ENCODE results near the gene TAF12. TPM values are rescaled to one million over a fixed set of nuclear protein-coding genes. Genes with fewer than 3 reads are reported as not detected.

TAF12 gene
- total RNA-seq, 1 experiment from 2014 or later: 17.9 TPM

GRCh38 chr1:28566931-28567330 is 75.9 kb downstream of the TAF12 start:
- TF ChIP-seq EZH2 (IDR thresholded peaks at IDR 0.05; ENCODE audit: borderline replicate concordance, low read depth, low read length, poor library complexity, severe bottlenecking): no peak
- TF ChIP-seq CTCF (conservative IDR thresholded peaks at IDR 0.05; ENCODE audit: low read depth, low read length): no peak
- Histone ChIP-seq H3K36me3 (ENCODE audit: insufficient read depth, low read length, poor library complexity, severe bottlenecking) (peaks cover 27% of the 10 kb centered on the region), H3K4me3 (ENCODE audit: low read depth, low read length, poor library complexity, severe bottlenecking) (no peak overlapping the region), H3K9me3 (ENCODE audit: low read depth, low read length, poor library complexity, severe bottlenecking) (no peaks in the 10 kb centered on the region), H3K27me3 (replicated peaks; ENCODE audit: insufficient read depth, low read depth, low read length, poor library complexity) (no peaks in the 10 kb centered on the region), H3K27ac (ENCODE audit: low read depth, low read length, poor library complexity, severe bottlenecking) (no peak overlapping the region), H3K4me1 (ENCODE audit: insufficient read depth, low read length, poor library complexity, severe bottlenecking) (no peaks in the 10 kb centered on the region)
- intact Hi-C loops (cut with micrococcal nuclease; ENCODE audit: unreplicated experiment): no loop called here
- no peak for DNase-seq (ENCODE audit: low spot score)
- POLR2A ChIA-PET (ENCODE audit: low non-redundant PET): interaction anchor here (0.6 to 0.7 kb wide), 2 partner anchors 13 to 40 kb away, joined by 3 to 7 read pairs; no protein-coding TSS in a partner anchor
- no TSS peak for BruUV-seq (replicated peaks)
- CTCF ChIA-PET: interaction anchor here (0.9 kb wide), 1 partner anchor 36 kb away, joined by 3 read pairs; no protein-coding TSS in a partner anchor

- H3K4me3 ChIP-seq (ENCODE audit: low read depth, low read length, poor library complexity, severe bottlenecking): no peak overlapping the region
- H3K27ac ChIP-seq (ENCODE audit: low read depth, low read length, poor library complexity, severe bottlenecking): no peak overlapping the region
- no peaks in the 10 kb centered on the region for H3K9me3 ChIP-seq (ENCODE audit: low read depth, low read length, poor library complexity, severe bottlenecking)
- TF ChIP-seq EZH2 (IDR thresholded peaks at IDR 0.05; ENCODE audit: borderline replicate concordance, low read depth, low read length, poor library complexity, severe bottlenecking) (no peak), CTCF (conservative IDR thresholded peaks at IDR 0.05; ENCODE audit: low read depth, low read length) (no peak)
- ChIA-PET CTCF (no interaction called here), POLR2A (ENCODE audit: low non-redundant PET) (no interaction called here)
- TSS peak; percentile 10 for BruUV-seq (replicated peaks)
- no peaks in the 10 kb centered on the region for H3K4me1 ChIP-seq (ENCODE audit: insufficient read depth, low read length, poor library complexity, severe bottlenecking)
- intact Hi-C loops (cut with micrococcal nuclease; ENCODE audit: unreplicated experiment): no loop called here
- DNase-seq (ENCODE audit: low spot score): no peak
- no peaks in the 10 kb centered on the region for H3K27me3 ChIP-seq (replicated peaks; ENCODE audit: insufficient read depth, low read depth, low read length, poor library complexity)
- H3K36me3 ChIP-seq (ENCODE audit: insufficient read depth, low read length, poor library complexity, severe bottlenecking): peaks cover 35% of the 10 kb centered on the region
Measured at GRCh38 chr1:28565726-28566125, 77.1 kb downstream of the TAF12 start.

DNA sequence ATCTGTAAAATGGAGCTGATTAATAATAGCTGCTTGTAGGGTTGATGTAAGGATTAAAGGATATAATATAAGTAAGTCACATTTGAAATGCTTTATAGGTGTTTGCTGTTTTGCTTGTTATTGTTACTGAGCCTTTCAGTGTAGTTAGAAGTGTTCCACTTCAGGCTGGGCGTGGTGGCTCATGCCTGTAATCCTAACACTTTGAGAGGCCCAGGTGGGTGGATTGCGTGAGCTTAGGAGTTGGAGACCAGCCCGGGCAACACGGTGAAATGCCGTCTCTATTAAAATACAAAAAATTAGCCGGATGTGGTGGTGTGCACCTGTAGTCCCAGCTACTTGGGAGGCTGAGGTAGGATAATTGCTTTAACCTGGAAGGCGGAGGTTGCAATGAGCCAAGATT is 77.8 kb downstream of the TAF12 start:
- H3K4me3 ChIP-seq (ENCODE audit: low read depth, low read length, poor library complexity, severe bottlenecking): no peak overlapping the region
- intact Hi-C loops (cut with micrococcal nuclease; ENCODE audit: unreplicated experiment): no loop called here
- no peaks in the 10 kb centered on the region for H3K9me3 ChIP-seq (ENCODE audit: low read depth, low read length, poor library complexity, severe bottlenecking)
- no peak overlapping the region for H3K27ac ChIP-seq (ENCODE audit: low read depth, low read length, poor library complexity, severe bottlenecking)
- TF ChIP-seq EZH2 (IDR thresholded peaks at IDR 0.05; ENCODE audit: borderline replicate concordance, low read depth, low read length, poor library complexity, severe bottlenecking) (no peak), CTCF (conservative IDR thresholded peaks at IDR 0.05; ENCODE audit: low read depth, low read length) (no peak)
- no peaks in the 10 kb centered on the region for H3K4me1 ChIP-seq (ENCODE audit: insufficient read depth, low read length, poor library complexity, severe bottlenecking)
- no TSS peak for BruUV-seq (replicated peaks)
- ChIA-PET POLR2A (ENCODE audit: low non-redundant PET) (no interaction called here), CTCF (no interaction called here)
- peaks cover 39% of the 10 kb centered on the region for H3K36me3 ChIP-seq (ENCODE audit: insufficient read depth, low read length, poor library complexity, severe bottlenecking)
- no peak for DNase-seq (ENCODE audit: low spot score)
- H3K27me3 ChIP-seq (replicated peaks; ENCODE audit: insufficient read depth, low read depth, low read length, poor library complexity): no peaks in the 10 kb centered on the region

All from A673 (cell line).